Epithelial cell of proximal tubule (primary cell): ENCODE measurements around the gene NRROS. TPM values are rescaled to one million over a fixed set of nuclear protein-coding genes. Genes with fewer than 3 reads are reported as not detected.
"Not testable (repeated sequence)": the region's sequence is repeated elsewhere in the genome, so short reads cannot be mapped to it uniquely, and the experiment has no call there.

Experiments used
- DNase-seq: peaks from one replicate; pipeline ENCODE4 v3.0.0-alpha.2; 2011; ENCODE audit warnings: low read depth
- H3K4me3 ChIP-seq: 2 replicates; pipeline ENCODE4 v1.5.1; 2011; ENCODE audit warnings: low read depth, mild to moderate bottlenecking, low read length
- total RNA-seq: library from RNA; depleted of rRNA; stranded (reverse); fragments of >200 nt; gene quantifications from 2 replicates; pipeline ENCODE4 v1.2.3, GENCODE V29; 2015
- TF ChIP-seq, protein P1 (sequence below): conservative IDR thresholded peaks from 2 replicates; pipeline ENCODE4 v1.5.1; 2012; ENCODE audit warnings: low read depth, mild to moderate bottlenecking, low read length

Gene NRROS
- total RNA-seq, 1 donor from 2014 or later = 0.35 TPM

DNA sequence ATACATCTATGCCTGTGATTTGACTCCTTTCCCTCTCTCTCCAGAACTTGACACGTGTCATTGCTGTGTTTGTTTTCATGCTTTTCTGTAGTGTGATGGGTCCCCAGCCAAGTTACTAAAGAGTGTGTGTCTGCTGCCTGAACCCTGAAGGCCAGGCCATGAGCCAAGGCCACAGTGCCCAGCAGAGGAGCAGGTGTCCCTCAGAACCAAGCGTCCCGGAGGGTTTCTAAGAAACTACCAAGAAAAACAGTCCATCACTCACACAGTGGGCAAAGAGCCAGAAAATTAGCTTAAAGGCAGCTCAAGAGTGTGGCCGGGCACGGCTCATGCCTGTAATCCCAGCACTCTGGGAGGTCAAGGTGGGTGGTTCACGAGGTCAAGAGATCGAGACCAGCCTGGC is 35.8 kb upstream of the NRROS start:
- TF ChIP-seq, protein P1, sequence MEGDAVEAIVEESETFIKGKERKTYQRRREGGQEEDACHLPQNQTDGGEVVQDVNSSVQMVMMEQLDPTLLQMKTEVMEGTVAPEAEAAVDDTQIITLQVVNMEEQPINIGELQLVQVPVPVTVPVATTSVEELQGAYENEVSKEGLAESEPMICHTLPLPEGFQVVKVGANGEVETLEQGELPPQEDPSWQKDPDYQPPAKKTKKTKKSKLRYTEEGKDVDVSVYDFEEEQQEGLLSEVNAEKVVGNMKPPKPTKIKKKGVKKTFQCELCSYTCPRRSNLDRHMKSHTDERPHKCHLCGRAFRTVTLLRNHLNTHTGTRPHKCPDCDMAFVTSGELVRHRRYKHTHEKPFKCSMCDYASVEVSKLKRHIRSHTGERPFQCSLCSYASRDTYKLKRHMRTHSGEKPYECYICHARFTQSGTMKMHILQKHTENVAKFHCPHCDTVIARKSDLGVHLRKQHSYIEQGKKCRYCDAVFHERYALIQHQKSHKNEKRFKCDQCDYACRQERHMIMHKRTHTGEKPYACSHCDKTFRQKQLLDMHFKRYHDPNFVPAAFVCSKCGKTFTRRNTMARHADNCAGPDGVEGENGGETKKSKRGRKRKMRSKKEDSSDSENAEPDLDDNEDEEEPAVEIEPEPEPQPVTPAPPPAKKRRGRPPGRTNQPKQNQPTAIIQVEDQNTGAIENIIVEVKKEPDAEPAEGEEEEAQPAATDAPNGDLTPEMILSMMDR = no peak
- no peak for DNase-seq
- H3K4me3 ChIP-seq = no peak overlapping the region

GRCh38 chr3:196604548-196604947 is 34.9 kb upstream of the NRROS start:
- TF ChIP-seq, protein P1 = no peak
- no peak overlapping the region for H3K4me3 ChIP-seq
- no peak for DNase-seq

DNA sequence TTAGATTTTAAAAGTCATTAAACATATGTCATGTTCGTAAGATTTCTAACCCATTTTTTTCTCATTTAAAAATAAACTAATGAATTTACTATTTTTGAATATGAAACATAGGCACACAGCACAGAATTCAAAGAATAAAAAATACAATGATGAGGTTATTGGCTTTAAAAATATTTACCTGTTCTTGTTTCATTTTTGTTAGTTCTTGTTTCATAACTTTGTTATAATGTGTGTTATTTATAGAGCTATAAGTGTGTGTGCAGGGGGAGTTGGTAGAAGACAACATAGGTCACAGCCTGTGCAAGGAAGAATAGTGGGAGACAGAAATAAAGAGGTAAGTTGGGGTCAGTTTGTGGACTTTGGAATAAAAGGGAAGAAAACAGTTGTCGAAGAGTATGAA is 30.8 kb upstream of the NRROS start:
- TF ChIP-seq, protein P1 = no peak

DNA sequence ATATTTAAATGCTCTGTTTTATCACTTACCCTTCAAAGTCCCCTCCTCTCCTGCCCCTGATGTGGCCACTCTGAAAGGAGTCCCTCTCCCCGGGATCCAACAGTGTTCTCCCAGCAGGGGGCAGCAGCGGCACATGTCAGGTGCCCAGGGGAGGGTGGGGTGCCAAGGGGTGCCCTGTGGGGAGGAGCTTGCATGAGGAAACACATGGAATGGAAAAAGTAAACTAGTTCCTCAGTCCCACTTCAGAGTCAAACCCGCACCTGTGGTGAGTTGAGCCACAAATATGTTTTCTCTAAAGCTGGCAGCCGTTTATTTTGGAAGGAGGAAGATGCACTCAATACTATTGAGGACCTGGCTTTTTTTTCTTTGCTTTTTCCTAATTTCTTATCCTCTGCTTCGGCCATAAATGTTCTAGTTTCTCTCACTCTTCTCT is 30.1 kb upstream of the NRROS start:
- TF ChIP-seq, protein P1 = peak; percentile 86
- no peak overlapping the region for H3K4me3 ChIP-seq
- no peak for DNase-seq

More for the DNA sequence above, 30.8 kb upstream of the NRROS start:
- no peak for DNase-seq
- H3K4me3 ChIP-seq = no peak overlapping the region

GRCh38 chr3:196609805-196610515 is 29.5 kb upstream of the NRROS start:
- TF ChIP-seq, protein P1 = no peak

DNA sequence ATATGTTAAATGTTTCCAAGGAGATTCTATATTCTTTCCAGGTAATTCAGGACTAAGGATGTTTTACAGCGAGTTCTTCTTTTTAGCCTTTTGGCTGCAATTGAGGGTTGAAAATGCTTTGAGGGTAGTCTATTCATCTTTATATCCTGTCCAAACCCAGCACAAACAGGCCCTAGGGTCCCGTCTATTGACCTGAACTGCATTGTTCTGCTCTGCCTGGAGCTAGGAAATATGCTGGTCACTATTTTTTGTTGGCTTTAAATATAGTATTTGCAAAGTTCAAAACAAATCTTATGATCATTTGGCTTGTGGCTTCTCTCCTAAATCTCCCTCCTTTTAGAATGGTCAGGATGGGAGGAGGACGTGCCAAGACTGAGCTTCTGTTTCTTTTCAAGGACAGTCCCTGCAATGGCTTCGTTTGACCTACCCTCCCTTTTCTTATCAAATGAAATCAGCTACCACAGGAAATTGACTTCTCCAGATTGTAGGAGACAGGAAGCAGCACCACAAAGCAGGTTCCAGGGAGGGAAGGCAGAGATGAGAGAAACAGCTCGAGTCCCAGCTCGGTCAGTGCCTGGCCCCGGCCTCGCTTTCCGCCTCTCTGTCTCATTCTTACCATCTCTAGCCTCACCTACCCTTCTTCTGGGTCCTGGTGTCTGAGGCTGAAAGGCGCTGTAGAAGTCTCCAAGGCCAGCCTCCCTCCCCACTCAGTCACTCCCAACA is 27.6 kb upstream of the NRROS start:
- DNase-seq = no peak
- TF ChIP-seq, protein P1 = no peak
- no peak overlapping the region for H3K4me3 ChIP-seq

More at GRCh38 chr3:196609805-196610515, 29.5 kb upstream of the NRROS start:
- no peak overlapping the region for H3K4me3 ChIP-seq
- DNase-seq = no peak

GRCh38 chr3:196615234-196615633 is 24.3 kb upstream of the NRROS start:
- DNase-seq, H3K4me3 ChIP-seq: not testable (repeated sequence)
